ENCODE measurements around the gene HECA.
"Not testable (repeated sequence)": the region's sequence is repeated elsewhere in the genome, so short reads cannot be mapped to it uniquely, and the experiment has no call there.

Gene HECA

DNA sequence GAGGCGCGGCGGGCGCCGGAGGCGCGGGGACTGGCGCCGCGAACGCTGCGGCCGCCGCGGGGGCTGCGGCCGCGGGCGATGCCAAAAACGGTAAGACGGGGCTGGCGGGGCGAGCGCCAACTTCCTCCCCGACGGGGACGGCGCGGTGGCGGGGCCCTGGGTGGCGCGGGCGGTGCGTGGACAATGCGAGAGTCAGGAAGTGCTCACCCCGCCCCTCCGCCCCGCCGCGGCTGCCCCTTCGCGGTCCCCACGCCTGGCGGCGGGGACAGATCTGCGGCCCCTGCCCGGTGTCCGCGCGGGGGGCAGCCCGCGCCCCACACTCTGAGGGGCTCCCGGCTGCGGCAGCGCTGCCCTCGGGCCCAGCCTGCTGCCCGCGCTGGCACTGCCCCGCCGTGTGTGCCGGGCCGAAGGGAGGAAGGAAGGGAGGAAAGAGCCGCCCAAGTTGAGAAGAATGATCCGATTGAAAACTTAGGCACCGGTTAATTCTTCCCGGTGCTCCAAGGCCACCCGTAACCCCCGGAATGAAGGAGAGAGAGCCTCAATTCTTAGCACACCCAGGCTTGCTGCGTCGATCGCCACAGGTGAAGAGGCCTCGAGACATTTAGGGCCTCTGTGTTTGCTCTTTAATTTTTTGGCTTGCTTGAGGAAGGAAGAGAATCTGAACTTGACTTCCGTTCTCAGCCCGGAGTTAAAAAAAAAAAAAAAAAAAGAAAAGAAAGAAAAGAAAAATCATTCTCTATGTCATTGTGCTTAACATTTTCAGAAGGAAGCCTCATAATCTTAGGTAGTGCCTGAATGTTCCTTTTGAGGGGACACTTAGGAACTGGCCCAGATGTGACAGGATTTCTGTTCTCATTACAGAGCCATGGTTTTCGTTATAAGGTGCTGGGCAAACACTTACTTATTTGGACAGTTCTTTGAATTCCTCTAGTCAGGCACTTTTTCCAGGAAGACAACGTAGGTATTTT lies 982 bp downstream of the HECA start:
- TF ChIP-seq, protein P1, sequence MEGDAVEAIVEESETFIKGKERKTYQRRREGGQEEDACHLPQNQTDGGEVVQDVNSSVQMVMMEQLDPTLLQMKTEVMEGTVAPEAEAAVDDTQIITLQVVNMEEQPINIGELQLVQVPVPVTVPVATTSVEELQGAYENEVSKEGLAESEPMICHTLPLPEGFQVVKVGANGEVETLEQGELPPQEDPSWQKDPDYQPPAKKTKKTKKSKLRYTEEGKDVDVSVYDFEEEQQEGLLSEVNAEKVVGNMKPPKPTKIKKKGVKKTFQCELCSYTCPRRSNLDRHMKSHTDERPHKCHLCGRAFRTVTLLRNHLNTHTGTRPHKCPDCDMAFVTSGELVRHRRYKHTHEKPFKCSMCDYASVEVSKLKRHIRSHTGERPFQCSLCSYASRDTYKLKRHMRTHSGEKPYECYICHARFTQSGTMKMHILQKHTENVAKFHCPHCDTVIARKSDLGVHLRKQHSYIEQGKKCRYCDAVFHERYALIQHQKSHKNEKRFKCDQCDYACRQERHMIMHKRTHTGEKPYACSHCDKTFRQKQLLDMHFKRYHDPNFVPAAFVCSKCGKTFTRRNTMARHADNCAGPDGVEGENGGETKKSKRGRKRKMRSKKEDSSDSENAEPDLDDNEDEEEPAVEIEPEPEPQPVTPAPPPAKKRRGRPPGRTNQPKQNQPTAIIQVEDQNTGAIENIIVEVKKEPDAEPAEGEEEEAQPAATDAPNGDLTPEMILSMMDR (IDR thresholded peaks at IDR 0.05): no peak
- Histone ChIP-seq H3K27ac (peak overlapping the region; percentile 86 to 91), H3K4me3 (peak overlapping the region; percentile 96)
- no peak for DNase-seq (ENCODE audit: low spot score)

DNA sequence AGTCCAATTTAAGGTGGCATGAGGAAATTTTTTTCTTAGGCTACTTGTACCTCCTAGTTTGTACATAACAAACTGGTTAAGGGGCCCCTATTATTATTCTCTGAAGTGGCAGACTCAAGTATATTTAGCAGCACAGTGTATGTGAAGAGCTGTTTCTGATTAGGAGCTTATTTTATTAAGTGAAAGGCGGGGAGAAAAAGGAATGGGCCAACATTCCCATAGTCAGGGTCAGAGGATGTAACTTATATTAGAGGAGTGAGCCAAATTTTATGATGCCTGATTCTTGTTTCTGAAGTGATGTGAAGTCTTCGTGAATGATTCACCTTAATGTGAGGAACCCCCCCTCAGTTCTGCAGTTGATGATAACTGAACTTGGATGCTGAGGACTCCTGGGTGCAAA lies 2.8 kb downstream of the HECA start:
- TF ChIP-seq, protein P1 (IDR thresholded peaks at IDR 0.05): no peak
- Histone ChIP-seq H3K27ac (no peak overlapping the region), H3K4me3 (no peak overlapping the region)
- no peak for DNase-seq (ENCODE audit: low spot score)

DNA sequence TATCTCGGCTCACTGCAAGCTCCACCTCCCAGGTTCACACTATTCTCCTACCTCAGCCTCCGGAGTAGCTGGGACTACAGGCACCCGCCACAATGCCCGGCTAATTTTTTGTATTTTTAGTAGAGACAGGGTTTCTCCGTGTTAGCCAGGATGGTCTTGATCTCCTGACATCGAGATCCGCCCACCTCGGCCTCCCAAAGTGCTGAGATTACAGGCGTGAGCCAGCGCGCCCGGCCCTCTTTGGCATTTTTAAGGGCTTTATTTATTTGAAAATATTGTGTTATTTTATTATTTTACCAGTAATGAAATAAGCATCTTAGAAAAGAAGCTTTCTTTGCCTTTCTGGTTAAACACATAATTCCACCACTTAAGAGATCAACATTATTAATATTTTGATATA lies 6.0 kb downstream of the HECA start:
- H3K4me3 ChIP-seq; H3K27ac ChIP-seq; DNase-seq (ENCODE audit: low spot score): not testable (repeated sequence)

DNA sequence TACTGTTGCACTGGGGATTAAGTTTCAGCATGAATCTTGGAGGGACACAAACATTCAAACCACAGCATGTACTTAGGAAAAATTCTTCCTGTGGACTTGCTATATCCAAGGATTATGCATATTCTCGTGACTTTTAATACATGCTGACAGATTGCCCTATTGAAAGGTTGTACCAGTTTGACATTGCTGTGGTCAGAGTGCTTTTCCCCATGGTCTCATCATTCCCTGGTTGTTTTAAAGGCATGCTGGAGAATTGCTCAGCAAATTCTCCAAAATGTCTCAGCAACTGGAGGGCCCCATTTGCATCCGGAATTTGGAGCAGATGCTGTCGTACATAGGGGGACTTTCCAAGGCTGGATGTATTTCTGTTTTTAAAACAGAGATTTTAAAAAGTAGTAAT lies 7.4 kb downstream of the HECA start:
- no peak overlapping the region for H3K4me3 ChIP-seq
- no peak overlapping the region for H3K27ac ChIP-seq
- TF ChIP-seq, protein P1 (IDR thresholded peaks at IDR 0.05): no peak
- no peak for DNase-seq (ENCODE audit: low spot score)

DNA sequence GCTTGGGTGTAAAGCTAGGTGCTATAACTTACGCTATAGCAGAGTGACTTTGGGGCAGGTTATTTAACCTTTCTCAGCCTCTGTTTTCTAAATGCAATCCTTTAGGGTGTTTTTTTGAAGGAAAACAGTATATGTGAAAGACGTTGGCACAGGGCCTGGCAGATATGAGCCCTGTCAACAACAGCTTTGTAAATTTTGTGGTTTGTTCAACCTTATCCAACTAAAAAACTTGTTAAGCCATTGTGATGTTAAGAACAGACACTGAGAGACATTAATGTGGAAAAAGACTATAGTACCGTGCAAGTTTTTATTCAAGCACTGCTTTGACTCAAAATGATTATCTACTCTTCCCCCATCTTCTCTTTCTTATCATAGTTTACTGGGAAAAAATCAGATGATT lies 8.2 kb downstream of the HECA start:
- TF ChIP-seq, protein P1 (IDR thresholded peaks at IDR 0.05): no peak
- no peak for DNase-seq (ENCODE audit: low spot score)
- Histone ChIP-seq H3K4me3 (no peak overlapping the region), H3K27ac (no peak overlapping the region)

DNA sequence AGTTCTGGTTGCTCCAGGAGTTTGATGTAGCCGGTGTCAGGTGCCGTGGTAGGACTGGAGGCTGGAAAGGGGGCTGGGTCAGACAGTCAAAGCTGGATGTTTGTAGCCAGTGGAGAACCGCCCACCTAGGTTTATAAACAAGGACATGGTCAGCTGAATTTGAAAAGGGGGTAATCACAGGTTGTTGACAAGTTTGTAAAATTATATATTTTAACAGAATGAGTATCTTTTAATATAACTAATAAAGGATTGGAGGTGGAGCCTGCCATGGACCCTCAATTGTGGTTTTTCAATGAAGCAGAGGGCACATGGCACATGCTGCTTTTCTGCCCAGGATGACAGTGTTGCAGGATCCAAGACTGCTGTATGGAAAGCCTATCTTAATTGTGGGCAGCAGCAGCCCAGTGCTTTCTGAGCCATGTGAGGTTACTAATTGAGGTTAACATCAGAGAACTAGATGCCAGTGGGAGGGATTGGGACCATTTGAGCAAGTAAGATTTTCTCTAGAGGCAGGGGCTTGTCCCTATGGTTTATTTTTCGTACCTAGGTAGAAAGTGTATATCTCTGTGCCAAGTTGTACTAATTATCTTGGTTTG lies 9.7 kb downstream of the HECA start:
- Histone ChIP-seq H3K27ac (no peak overlapping the region), H3K4me3 (no peak overlapping the region)
- DNase-seq (ENCODE audit: low spot score): no peak
- TF ChIP-seq, protein P1 (IDR thresholded peaks at IDR 0.05): no peak

DNA sequence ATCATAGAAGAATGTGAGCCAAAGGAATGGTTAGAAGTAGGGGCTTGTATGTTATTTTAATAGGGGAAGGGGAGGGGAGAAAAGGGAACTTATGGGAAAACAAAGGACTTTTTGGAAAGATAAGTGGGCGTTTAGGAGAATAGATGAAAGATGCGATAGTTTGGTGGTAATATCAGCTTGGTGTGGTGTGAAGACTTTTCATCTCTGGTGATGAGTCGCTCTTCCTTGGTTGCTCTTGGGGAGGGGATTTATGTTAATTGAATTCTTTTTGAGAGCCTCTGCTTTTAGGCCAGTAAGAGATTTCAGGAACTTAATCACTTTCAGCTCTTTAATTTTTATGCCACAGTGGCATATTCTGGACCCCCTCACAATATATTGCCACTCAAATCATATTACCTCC lies 10.8 kb downstream of the HECA start:
- TF ChIP-seq, protein P1 (IDR thresholded peaks at IDR 0.05): no peak
- Histone ChIP-seq H3K27ac (no peak overlapping the region), H3K4me3 (no peak overlapping the region)
- DNase-seq (ENCODE audit: low spot score): no peak
